HG03060 (cell line): ENCODE measurements around the gene TGM4.

Source experiments
- ATAC-seq: cut with Tn5 transposase; IDR thresholded peaks from one replicate; pipeline ENCODE4 v1.9.1; 2021; ENCODE audit warnings: low read depth, moderate number of reproducible peaks; ENCODE audit not compliant: unreplicated experiment

Gene TGM4

GRCh38 chr3:44913868-44914468 is 39.6 kb downstream of the TGM4 start:
- no peak for ATAC-seq

GRCh38 chr3:44914936-44915335 is 40.5 kb downstream of the TGM4 start:
- ATAC-seq, result no peak

GRCh38 chr3:44915702-44916438 is 41.5 kb downstream of the TGM4 start:
- no peak for ATAC-seq

GRCh38 chr3:44918087-44918486 is 43.7 kb downstream of the TGM4 start:
- no peak for ATAC-seq

GRCh38 chr3:44918581-44918980 is 44.2 kb downstream of the TGM4 start:
- no peak for ATAC-seq

- ATAC-seq, result no peak
Observed at GRCh38 chr3:44920081-44920480, 45.7 kb downstream of the TGM4 start.

GRCh38 chr3:44923632-44924456 is 49.4 kb downstream of the TGM4 start:
- ATAC-seq, result no peak

- no peak for ATAC-seq
Observed at GRCh38 chr3:44924457-44925084, 50.2 kb downstream of the TGM4 start.

GRCh38 chr3:44926172-44926571 is 51.8 kb downstream of the TGM4 start:
- ATAC-seq, result no peak

- no peak for ATAC-seq
Observed at GRCh38 chr3:44926921-44927320, 52.5 kb downstream of the TGM4 start.

- no peak for ATAC-seq
Observed at GRCh38 chr3:44927371-44927770, 53.0 kb downstream of the TGM4 start.

GRCh38 chr3:44929782-44930181 is 55.4 kb downstream of the TGM4 start:
- ATAC-seq, result no peak

GRCh38 chr3:44930911-44931310 is 56.5 kb downstream of the TGM4 start:
- no peak for ATAC-seq

GRCh38 chr3:44931791-44932190 is 57.4 kb downstream of the TGM4 start:
- ATAC-seq, result no peak

- ATAC-seq, result no peak
Observed at GRCh38 chr3:44932271-44932670, 57.9 kb downstream of the TGM4 start.

- ATAC-seq, result no peak
Observed at GRCh38 chr3:44932986-44933944, 58.9 kb downstream of the TGM4 start.

GRCh38 chr3:44939581-44940036 is 65.2 kb downstream of the TGM4 start:
- ATAC-seq, result no peak

- ATAC-seq, result no peak
Observed at GRCh38 chr3:44942202-44942921, 68.0 kb downstream of the TGM4 start.

- ATAC-seq, result no peak
Observed at GRCh38 chr3:44948239-44948638, 73.8 kb downstream of the TGM4 start.
